Liver (tissue), 9 donors: ENCODE measurements around the gene OBP2A. TPM values are rescaled to one million over a fixed set of nuclear protein-coding genes. Genes with fewer than 3 reads are reported as not detected.
"Not testable (repeated sequence)": the region's sequence is repeated elsewhere in the genome, so short reads cannot be mapped to it uniquely, and the experiment has no call there.

Experiments used
- DNase-seq: peaks from one replicate; pipeline ENCODE4 v3.0.0-alpha.2; 2017; ENCODE audit warnings: low spot score
- H3K27ac ChIP-seq, 2 donors: one replicate each; pipeline ENCODE4 v1.7.0; 2013; ENCODE audit warnings: inconsistent platforms in 2 of 2, low read length in 2 of 2, control low read depth in 1 of 2, low read depth in 1 of 2, mild to moderate bottlenecking in 1 of 2
- H3K27me3 ChIP-seq, 4 donors: one replicate each; pipeline versions ENCODE4 v1.6.1 to v1.7.0; 2013; ENCODE audit warnings: low read length in 3 of 4, inconsistent platforms in 1 of 4, mild to moderate bottlenecking in 1 of 4, moderate library complexity in 1 of 4; ENCODE audit not compliant: control insufficient read depth in 4 of 4, insufficient read depth in 4 of 4
- H3K36me3 ChIP-seq, 4 donors: one replicate each; pipeline versions ENCODE4 v1.6.1 to v1.7.0; 2013; ENCODE audit warnings: low read length in 3 of 4, mild to moderate bottlenecking in 3 of 4, low read depth in 1 of 4, moderate library complexity in 1 of 4; ENCODE audit not compliant: control insufficient read depth in 4 of 4, insufficient read depth in 3 of 4
- H3K4me1 ChIP-seq, 4 donors: one replicate each; pipeline versions ENCODE4 v1.6.1 to v1.7.0; 2013; ENCODE audit warnings: low read length in 3 of 4, mild to moderate bottlenecking in 3 of 4, moderate library complexity in 1 of 4; ENCODE audit not compliant: control insufficient read depth in 4 of 4, insufficient read depth in 4 of 4
- H3K4me3 ChIP-seq, 3 donors: one replicate each; pipeline versions ENCODE4 v1.6.1 to v1.7.0; 2013; ENCODE audit warnings: low read length in 3 of 3, control low read depth in 1 of 3, low read depth in 1 of 3, mild to moderate bottlenecking in 1 of 3
- H3K9ac ChIP-seq, 2 donors: one replicate each; pipeline ENCODE4 v1.7.0; 2013; ENCODE audit warnings: low read length in 2 of 2, mild to moderate bottlenecking in 2 of 2, moderate library complexity in 2 of 2, control low read depth in 1 of 2, low read depth in 1 of 2
- H3K9me3 ChIP-seq, 4 donors: one replicate each; pipeline versions ENCODE4 v1.6.1 to v1.7.0; 2013; ENCODE audit warnings: low read length in 3 of 4; ENCODE audit not compliant: control insufficient read depth in 4 of 4
- EGR1 ChIP-seq, 2 donors: IDR thresholded peaks; 2 replicates each; pipeline ENCODE4 v1.6.1; 2016 to 2018; ENCODE audit warnings: antibody characterized with exemption in 2 of 2, low read depth in 2 of 2
- FOXA1 ChIP-seq: IDR thresholded peaks from 2 replicates; pipeline ENCODE4 v1.6.1; 2016; ENCODE audit warnings: antibody characterized with exemption
- GABPA ChIP-seq, 2 donors: IDR thresholded peaks in 1 of 2; conservative IDR thresholded peaks in 1 of 2; 2 replicates each; pipeline ENCODE4 v1.6.1; 2016; ENCODE audit warnings: antibody characterized with exemption in 2 of 2, mild to moderate bottlenecking in 1 of 2, moderate library complexity in 1 of 2
- HNF4A ChIP-seq, 2 donors: conservative IDR thresholded peaks; 2 replicates each; pipeline ENCODE4 v1.6.1; 2016; ENCODE audit warnings: antibody characterized with exemption in 2 of 2, mild to moderate bottlenecking in 2 of 2
- HNF4G ChIP-seq: IDR thresholded peaks from 2 replicates; pipeline ENCODE4 v1.6.1; 2016; ENCODE audit warnings: antibody characterized with exemption
- JUND ChIP-seq, 2 donors: IDR thresholded peaks; 2 replicates each; pipeline ENCODE4 v1.6.1; 2016; ENCODE audit warnings: antibody characterized with exemption in 2 of 2
- MAX ChIP-seq: IDR thresholded peaks from 2 replicates; pipeline ENCODE4 v1.6.1; 2016; ENCODE audit warnings: antibody characterized with exemption
- NR2F2 ChIP-seq: IDR thresholded peaks from 2 replicates; pipeline ENCODE4 v1.6.1; 2016; ENCODE audit warnings: antibody characterized with exemption
- REST ChIP-seq: IDR thresholded peaks from 2 replicates; pipeline ENCODE4 v1.6.1; 2016; ENCODE audit warnings: antibody characterized with exemption, mild to moderate bottlenecking
- YY1 ChIP-seq: IDR thresholded peaks from 2 replicates; pipeline ENCODE4 v1.6.1; 2016; ENCODE audit warnings: antibody characterized with exemption, mild to moderate bottlenecking
- ZBTB33 ChIP-seq: IDR thresholded peaks from 2 replicates; pipeline ENCODE4 v1.6.1; 2016; ENCODE audit warnings: antibody characterized with exemption
- WGBS: extraction: QIAGEN DNeasy Blood & Tissue Kit; methylation state at CpG from one replicate; pipeline ENCODE4 v1.1.7; 2013; 5-methylcytosine and 5-hydroxymethylcytosine counted together
- polyA plus RNA-seq, 2 donors: library from polyadenylated mRNA; stranded (reverse) in 1 of 2; unstranded in 1 of 2; fragments of 200-250 nt in 1 of 2; fragments of >200 nt in 1 of 2; fragmentation: Nextera tagmentation in 1 of 2; extraction: Ambion mirVana in 1 of 2; gene quantifications; one replicate each; pipeline versions ENCODE4 v1.2.1 to v1.2.3, GENCODE V29; 2013 to 2015
- total RNA-seq, 2 donors: library from RNA; depleted of rRNA; stranded (reverse); fragments of >200 nt; gene quantifications; one replicate each; pipeline ENCODE4 v1.2.3, GENCODE V29; 2014
- donor health status: healthy.
- donor health status: healthy.
- donor health status: healthy.
- donor health status: healthy.
- donor health status: healthy.

Gene OBP2A
- not detected for total RNA-seq
- not detected for polyA plus RNA-seq

- not testable (repeated sequence) for H3K36me3 ChIP-seq, H3K27ac ChIP-seq, H3K9ac ChIP-seq, H3K4me1 ChIP-seq, H3K4me3 ChIP-seq, DNase-seq, H3K27me3 ChIP-seq, H3K9me3 ChIP-seq
- WGBS, result 71% methylated on average over 15 of the region's 19 CpGs
Measured at GRCh38 chr9:135545646-135546176, at the start of gene OBP2A. Gene OBP2A (plus strand): TSS chr9:135546126. CDS start chr9:135546181, 55 bp downstream.

- H3K9ac ChIP-seq, result peak overlapping the region in 1 of 2 donors; percentile 6
- 91% methylated on average over 15 of the region's 15 CpGs for WGBS
- no peak overlapping the region for H3K4me3 ChIP-seq
- no peak for TF ChIP-seq NR2F2
- no peak for TF ChIP-seq HNF4G
- no peak for TF ChIP-seq REST
- TF ChIP-seq EGR1 (IDR thresholded peaks at IDR 0.05; ENCODE audit: low read depth in 2 of 2), result no peak
- no peak for TF ChIP-seq GABPA (IDR thresholded peaks at IDR 0.05 in 1 of 2, conservative IDR thresholded peaks at IDR 0.05 in 1 of 2)
- TF ChIP-seq JUND (IDR thresholded peaks at IDR 0.05), result no peak
- no peak for TF ChIP-seq YY1
- TF ChIP-seq ZBTB33, result no peak
- TF ChIP-seq FOXA1, result no peak
- no peak for TF ChIP-seq MAX
- no peak for TF ChIP-seq HNF4A (conservative IDR thresholded peaks at IDR 0.05)
- no peaks in the 10 kb centered on the region for H3K27me3 ChIP-seq
- no peak for DNase-seq
- peaks cover 6 to 34% (median 24%) of the 10 kb centered on the region in 4 donors for H3K4me1 ChIP-seq
- peaks cover 0 to 13% (median 4%) of the 10 kb centered on the region in 4 donors for H3K36me3 ChIP-seq
- no peaks in the 10 kb centered on the region for H3K9me3 ChIP-seq
- peak overlapping the region in 1 of 2 donors; percentile 43 for H3K27ac ChIP-seq
Measured at GRCh38 chr9:135498381-135499126, 47.4 kb upstream of the OBP2A start.
